ENCODE data around the gene JPH2.

Gene JPH2

DNA sequence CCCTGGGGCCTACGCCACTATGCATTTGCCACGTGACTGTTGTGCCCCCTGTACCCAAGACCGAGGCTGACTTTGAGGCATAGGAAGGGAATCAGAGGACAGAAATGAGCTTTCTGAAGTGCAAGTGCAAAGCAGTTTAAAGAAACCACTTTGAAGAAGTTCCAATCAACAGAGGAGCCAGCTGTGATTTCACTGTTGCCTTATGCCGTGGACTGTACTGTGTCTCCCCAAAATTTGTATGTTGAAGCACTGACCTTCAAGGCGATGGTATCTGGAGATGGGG is 111.1 kb downstream of the JPH2 start:
- TF ChIP-seq, protein P1, sequence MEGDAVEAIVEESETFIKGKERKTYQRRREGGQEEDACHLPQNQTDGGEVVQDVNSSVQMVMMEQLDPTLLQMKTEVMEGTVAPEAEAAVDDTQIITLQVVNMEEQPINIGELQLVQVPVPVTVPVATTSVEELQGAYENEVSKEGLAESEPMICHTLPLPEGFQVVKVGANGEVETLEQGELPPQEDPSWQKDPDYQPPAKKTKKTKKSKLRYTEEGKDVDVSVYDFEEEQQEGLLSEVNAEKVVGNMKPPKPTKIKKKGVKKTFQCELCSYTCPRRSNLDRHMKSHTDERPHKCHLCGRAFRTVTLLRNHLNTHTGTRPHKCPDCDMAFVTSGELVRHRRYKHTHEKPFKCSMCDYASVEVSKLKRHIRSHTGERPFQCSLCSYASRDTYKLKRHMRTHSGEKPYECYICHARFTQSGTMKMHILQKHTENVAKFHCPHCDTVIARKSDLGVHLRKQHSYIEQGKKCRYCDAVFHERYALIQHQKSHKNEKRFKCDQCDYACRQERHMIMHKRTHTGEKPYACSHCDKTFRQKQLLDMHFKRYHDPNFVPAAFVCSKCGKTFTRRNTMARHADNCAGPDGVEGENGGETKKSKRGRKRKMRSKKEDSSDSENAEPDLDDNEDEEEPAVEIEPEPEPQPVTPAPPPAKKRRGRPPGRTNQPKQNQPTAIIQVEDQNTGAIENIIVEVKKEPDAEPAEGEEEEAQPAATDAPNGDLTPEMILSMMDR (IDR thresholded peaks at IDR 0.05): no peak
- DNase-seq (ENCODE audit: low spot score): no peak
- H3K27ac ChIP-seq: no peak overlapping the region
- no peak overlapping the region for H3K4me3 ChIP-seq

- H3K27ac ChIP-seq: peak overlapping the region in 1 of 2 donors; percentile 1
These were observed 111.6 kb downstream of the JPH2 start for GRCh38 chr20:44075191-44075949.

DNA sequence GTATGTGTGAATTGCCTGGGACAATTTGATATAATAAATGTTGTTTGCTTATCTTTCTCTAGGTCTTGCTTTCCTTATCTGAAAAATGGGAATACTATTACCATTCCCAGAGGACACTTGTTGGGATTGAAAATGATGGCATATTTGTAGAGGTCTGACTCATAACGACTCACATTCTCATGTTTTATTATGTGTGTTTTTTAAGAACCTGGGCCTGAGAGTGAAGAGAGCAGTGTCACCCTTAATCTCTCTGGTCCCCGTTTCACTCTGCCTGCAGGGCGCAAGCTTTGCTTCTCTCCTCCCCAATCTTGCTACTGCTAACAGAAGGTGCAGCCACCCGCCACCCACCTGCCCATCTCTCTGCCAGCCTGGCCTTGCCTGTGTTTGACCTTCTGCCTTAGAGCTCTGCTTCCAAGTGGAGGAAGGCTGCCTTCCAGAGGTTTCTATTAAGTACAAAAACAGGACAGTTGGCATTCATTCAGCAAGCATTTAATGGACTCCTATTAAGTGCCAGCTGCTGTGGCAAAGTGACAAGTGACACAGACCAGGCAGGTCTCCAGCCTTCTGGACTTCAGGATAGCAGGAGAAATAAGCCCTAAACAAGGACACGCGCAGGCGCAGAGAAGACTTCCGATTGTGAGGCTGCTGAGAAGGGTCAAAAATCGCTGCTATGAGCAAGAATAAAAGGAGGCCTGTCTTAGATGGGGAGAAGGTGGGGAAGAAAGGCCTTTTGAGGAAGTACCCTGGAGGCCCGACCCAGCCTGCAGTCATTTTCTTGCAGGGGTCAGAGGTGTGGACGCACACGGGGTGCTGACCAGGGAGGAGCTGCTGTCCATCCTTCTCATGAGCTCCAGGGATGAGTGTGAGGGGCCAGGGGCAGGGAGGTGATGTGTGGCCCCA is 112.5 kb downstream of the JPH2 start:
- Histone ChIP-seq H3K27ac (peak overlapping the region in 1 of 2 donors; percentile 1), H3K4me3 (no peak overlapping the region)
- TF ChIP-seq, protein P1 (IDR thresholded peaks at IDR 0.05): no peak
- DNase-seq (ENCODE audit: low spot score): peak; percentile 58

More at GRCh38 chr20:44075191-44075949, 111.6 kb downstream of the JPH2 start:
- DNase-seq (ENCODE audit: low spot score): peak; percentile 62
- no peak overlapping the region for H3K4me3 ChIP-seq
- TF ChIP-seq, protein P1 (IDR thresholded peaks at IDR 0.05): no peak

GRCh38 chr20:44073675-44074071 is 113.3 kb downstream of the JPH2 start:
- H3K4me3 ChIP-seq: no peak overlapping the region
- no peak for DNase-seq (ENCODE audit: low spot score)

GRCh38 chr20:44073011-44073674 is 113.8 kb downstream of the JPH2 start:
- DNase-seq (ENCODE audit: low spot score): peak; percentile 40
- Histone ChIP-seq H3K27ac (no peak overlapping the region), H3K4me3 (no peak overlapping the region)
- TF ChIP-seq, protein P1 (IDR thresholded peaks at IDR 0.05): no peak

More at GRCh38 chr20:44073675-44074071, 113.3 kb downstream of the JPH2 start:
- TF ChIP-seq, protein P1 (IDR thresholded peaks at IDR 0.05): no peak
- no peak overlapping the region for H3K27ac ChIP-seq

DNA sequence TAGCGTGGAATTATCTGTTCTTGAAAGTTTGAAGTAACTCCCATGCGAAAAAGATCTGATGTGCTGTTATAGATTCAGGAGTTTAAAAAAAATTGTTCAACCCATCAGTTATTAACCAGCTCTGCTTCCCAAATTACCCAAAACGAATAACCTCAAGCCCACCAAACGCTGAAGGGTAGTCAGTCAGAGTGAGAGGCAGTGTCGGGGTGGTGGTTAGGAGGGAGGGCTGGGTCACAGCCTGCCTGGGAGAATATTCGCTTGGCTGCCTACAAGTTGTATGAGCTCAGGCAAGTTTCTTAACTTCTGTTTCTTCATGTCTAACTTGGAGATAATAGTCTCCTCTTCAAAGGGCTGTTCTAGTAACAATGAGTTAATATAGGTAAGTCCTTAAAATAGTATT is 114.6 kb downstream of the JPH2 start:
- Histone ChIP-seq H3K27ac (no peak overlapping the region), H3K4me3 (no peak overlapping the region)
- TF ChIP-seq, protein P1 (IDR thresholded peaks at IDR 0.05): no peak
- DNase-seq (ENCODE audit: low spot score): no peak

Data from coronary artery (tissue), 2 donors.